Fibroblast of mammary gland (primary cell): ENCODE results near the gene CTNND2.

Experiments used
- DNase-seq: peaks from one replicate; pipeline ENCODE4 v3.0.0-alpha.2; 2010; ENCODE audit warnings: low read depth
- H3K4me3 ChIP-seq: 2 replicates; pipeline ENCODE4 v1.5.1; 2011; ENCODE audit warnings: low read depth, mild to moderate bottlenecking, low read length, moderate library complexity; ENCODE audit not compliant: control insufficient read depth
- CTCF ChIP-seq: conservative IDR thresholded peaks from 2 replicates; pipeline ENCODE4 v1.5.1; 2011; ENCODE audit warnings: low read depth, low read length, inconsistent platforms; ENCODE audit not compliant: control insufficient read depth, insufficient read depth

The CTNND2 gene

GRCh38 chr5:11903121-11903613 lies 1.1 kb downstream of the CTNND2 start:
- no peak overlapping the region for H3K4me3 ChIP-seq
- no peak for TF ChIP-seq CTCF

DNA sequence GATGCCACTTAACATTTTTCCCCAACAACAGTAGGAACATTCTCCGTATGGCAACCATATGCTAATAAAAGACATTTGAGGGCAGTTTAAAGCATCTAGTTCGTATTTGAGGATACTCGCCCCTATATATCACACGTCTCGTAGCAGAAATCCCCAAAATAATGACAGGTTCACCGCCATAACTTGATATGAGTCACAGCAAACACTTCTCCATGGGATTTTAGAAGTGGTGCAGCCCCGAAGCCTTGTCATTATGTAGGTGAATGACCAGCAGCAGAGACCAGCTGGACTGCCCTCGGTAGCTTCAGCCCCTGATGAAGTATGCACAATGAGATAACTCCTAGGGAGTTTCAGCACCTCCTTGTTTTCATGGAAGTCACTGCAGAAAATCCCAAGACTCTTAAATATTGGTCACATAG lies 2.0 kb downstream of the CTNND2 start:
- DNase-seq, result no peak
- no peak for TF ChIP-seq CTCF
- H3K4me3 ChIP-seq, result no peak overlapping the region

More at GRCh38 chr5:11903121-11903613, 1.1 kb downstream of the CTNND2 start:
- DNase-seq, result no peak

- no peak overlapping the region for H3K4me3 ChIP-seq
- DNase-seq, result no peak
- TF ChIP-seq CTCF, result no peak
Observed at GRCh38 chr5:11898787-11899186, 5.5 kb downstream of the CTNND2 start.

DNA sequence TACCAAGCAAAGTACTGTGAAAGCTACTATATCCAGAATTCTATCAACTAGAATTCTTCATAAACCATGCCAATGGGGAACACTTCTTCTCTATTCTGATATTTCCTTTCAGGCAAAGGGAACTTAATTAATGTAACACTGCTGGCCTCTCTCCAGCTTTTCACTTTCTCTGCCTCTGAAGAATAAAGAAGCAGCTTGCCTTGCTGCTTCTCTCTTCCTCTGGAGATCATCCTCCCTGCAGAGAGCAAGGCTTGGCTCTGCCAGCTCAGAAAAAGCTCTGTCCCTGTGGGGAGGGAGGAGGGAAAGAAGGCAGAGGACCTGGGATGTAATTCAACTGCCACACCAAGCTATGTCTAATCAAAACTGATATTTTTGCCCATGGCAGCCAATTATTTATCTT lies 6.5 kb downstream of the CTNND2 start:
- no peak for DNase-seq
- no peak overlapping the region for H3K4me3 ChIP-seq
- no peak for TF ChIP-seq CTCF

DNA sequence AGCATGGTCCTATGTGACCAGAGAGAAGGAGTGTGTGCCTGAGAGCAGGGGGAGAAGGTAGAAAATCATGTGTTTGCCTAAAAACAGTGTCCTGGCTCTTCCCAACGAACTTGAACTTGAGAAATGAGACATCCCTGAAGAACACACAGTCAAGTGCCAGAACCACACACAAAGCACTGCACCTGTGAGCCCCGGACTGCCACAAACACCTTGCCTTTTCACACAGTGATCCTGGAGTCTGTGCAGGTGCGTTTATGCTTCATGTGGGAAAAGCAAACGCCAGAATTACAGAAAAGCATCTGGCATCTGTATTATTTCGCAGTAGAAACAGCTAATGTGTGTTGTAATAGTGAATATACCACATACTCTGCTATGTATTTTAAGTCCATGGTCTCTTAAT lies 9.3 kb downstream of the CTNND2 start:
- no peak for TF ChIP-seq CTCF
- no peak overlapping the region for H3K4me3 ChIP-seq
- no peak for DNase-seq

GRCh38 chr5:11892832-11893231 lies 11.4 kb downstream of the CTNND2 start:
- no peak for DNase-seq
- no peak overlapping the region for H3K4me3 ChIP-seq
- no peak for TF ChIP-seq CTCF

- H3K4me3 ChIP-seq, result no peak overlapping the region
- TF ChIP-seq CTCF, result no peak
- no peak for DNase-seq
Observed at GRCh38 chr5:11890777-11891176, 13.5 kb downstream of the CTNND2 start.
